Trophoblast cell (in vitro differentiated cells and primary cell): ENCODE results near the gene SMYD3.

Source experiments
- DNase-seq, 2 donors: peaks; one replicate each; pipeline ENCODE4 v3.0.0-alpha.2; 2016
- H2AFZ ChIP-seq: 2 replicates; pipeline ENCODE4 v1.6.1; 2013; ENCODE audit warnings: low read length, moderate library complexity, mild to moderate bottlenecking; ENCODE audit not compliant: insufficient read depth, poor library complexity
- H2AK5ac ChIP-seq: 2 replicates; pipeline ENCODE4 v1.6.1; 2013; ENCODE audit warnings: mild to moderate bottlenecking, low read length
- H2BK120ac ChIP-seq: 2 replicates; pipeline ENCODE4 v1.6.1; 2013; ENCODE audit warnings: low read length, mild to moderate bottlenecking, moderate library complexity; ENCODE audit not compliant: insufficient read depth, poor library complexity
- H2BK12ac ChIP-seq: 2 replicates; pipeline ENCODE4 v1.6.1; 2013; ENCODE audit warnings: mild to moderate bottlenecking, low read length, moderate library complexity
- H2BK5ac ChIP-seq: 2 replicates; pipeline ENCODE4 v1.6.1; 2013; ENCODE audit warnings: low read length, low read depth, moderate library complexity, mild to moderate bottlenecking; ENCODE audit not compliant: poor library complexity
- H3K14ac ChIP-seq: 2 replicates; pipeline ENCODE4 v1.6.1; 2013; ENCODE audit warnings: mild to moderate bottlenecking, low read length
- H3K18ac ChIP-seq: 2 replicates; pipeline ENCODE4 v1.6.1; 2013; ENCODE audit warnings: mild to moderate bottlenecking, low read length
- H3K23ac ChIP-seq: 2 replicates; pipeline ENCODE4 v1.6.1; 2013; ENCODE audit warnings: low read length
- H3K27ac ChIP-seq: 2 replicates; pipeline ENCODE4 v1.5.1; 2013; ENCODE audit warnings: low read depth, mild to moderate bottlenecking, inconsistent platforms, low read length, moderate library complexity
- H3K27me3 ChIP-seq: 2 replicates; pipeline ENCODE4 v1.6.1; 2013; ENCODE audit warnings: inconsistent platforms, mild to moderate bottlenecking, low read length, moderate library complexity; ENCODE audit not compliant: insufficient read depth
- H3K36me3 ChIP-seq, 2 experiments: 1 replicate in 1 of 2; 2 replicates in 1 of 2; pipeline ENCODE4 v1.6.1; 2013; ENCODE audit warnings: low read length in 2 of 2, mild to moderate bottlenecking in 2 of 2, moderate library complexity in 1 of 2; ENCODE audit not compliant: insufficient read depth in 2 of 2, control insufficient read depth in 1 of 2
- H3K4ac ChIP-seq: 2 replicates; pipeline ENCODE4 v1.6.1; 2013; ENCODE audit warnings: low read depth, mild to moderate bottlenecking, low read length, moderate library complexity
- H3K4me1 ChIP-seq, 2 experiments: 1 replicate in 1 of 2; 2 replicates in 1 of 2; pipeline ENCODE4 v1.6.1; 2013; ENCODE audit warnings: low read length in 2 of 2, mild to moderate bottlenecking in 2 of 2, moderate library complexity in 1 of 2; ENCODE audit not compliant: insufficient read depth in 2 of 2, control insufficient read depth in 1 of 2
- H3K4me2 ChIP-seq: 2 replicates; pipeline ENCODE4 v1.6.1; 2013; ENCODE audit warnings: inconsistent platforms, mild to moderate bottlenecking, low read length, moderate library complexity
- H3K4me3 ChIP-seq: 2 replicates; pipeline ENCODE4 v1.5.1; 2013; ENCODE audit warnings: mild to moderate bottlenecking, low read depth, low read length, inconsistent platforms
- H3K79me1 ChIP-seq: one replicate; pipeline ENCODE4 v1.6.1; 2013; ENCODE audit warnings: low read length
- H3K79me2 ChIP-seq: 2 replicates; pipeline ENCODE4 v1.6.1; 2013; ENCODE audit warnings: low read length, mild to moderate bottlenecking; ENCODE audit not compliant: control insufficient read depth, insufficient read depth, poor library complexity
- H3K9ac ChIP-seq: 2 replicates; pipeline ENCODE4 v1.6.1; 2013; ENCODE audit warnings: mild to moderate bottlenecking, low read length
- H3K9me3 ChIP-seq: 2 replicates; pipeline ENCODE4 v1.6.1; 2013; ENCODE audit warnings: low read depth, mild to moderate bottlenecking, control low read depth, inconsistent platforms, low read length; ENCODE audit not compliant: insufficient read depth
- H4K12ac ChIP-seq: 2 replicates; pipeline ENCODE4 v1.6.1; 2013; ENCODE audit warnings: low read depth, mild to moderate bottlenecking, low read length, moderate library complexity
- H4K8ac ChIP-seq: 2 replicates; pipeline ENCODE4 v1.6.1; 2013; ENCODE audit warnings: low read depth, mild to moderate bottlenecking, low read length, moderate library complexity
- H4K91ac ChIP-seq: one replicate; pipeline ENCODE4 v1.6.1; 2013; ENCODE audit warnings: low read depth, mild to moderate bottlenecking, low read length, moderate library complexity
- WGBS: extraction: QIAGEN DNeasy Blood & Tissue Kit; methylation state at CpG from one replicate; pipeline ENCODE4 v1.1.7; 2013; ENCODE audit warnings: missing lambda C conversion rate; ENCODE audit not compliant: insufficient read length, insufficient coverage; ENCODE audit errors: extremely low coverage; 5-methylcytosine and 5-hydroxymethylcytosine counted together

Gene SMYD3

GRCh38 chr1:246131095-246131494, 376.0 kb downstream of the SMYD3 start:
- WGBS, result no CpG with 5 or more reads among the region's 1 CpG
- no peak overlapping the region for H2BK5ac ChIP-seq
- no peak overlapping the region for H3K23ac ChIP-seq
- no peak overlapping the region for H3K27ac ChIP-seq
- no peak overlapping the region for H2AK5ac ChIP-seq
- no peaks in the 10 kb centered on the region for H3K79me1 ChIP-seq
- no peak overlapping the region for H2AFZ ChIP-seq
- H3K27me3 ChIP-seq, result no peaks in the 10 kb centered on the region
- H3K4me3 ChIP-seq, result no peak overlapping the region
- no peaks in the 10 kb centered on the region for H3K9me3 ChIP-seq
- DNase-seq, result no peak
- no peak overlapping the region for H3K4me2 ChIP-seq
- H2BK12ac ChIP-seq, result no peak overlapping the region
- no peaks in the 10 kb centered on the region for H3K4me1 ChIP-seq
- H3K79me2 ChIP-seq, result no peaks in the 10 kb centered on the region
- no peak overlapping the region for H2BK120ac ChIP-seq
- no peaks in the 10 kb centered on the region for H3K36me3 ChIP-seq
- no peak overlapping the region for H3K18ac ChIP-seq
- H4K91ac ChIP-seq, result no peak overlapping the region
- H4K12ac ChIP-seq, result no peak overlapping the region
- no peak overlapping the region for H3K14ac ChIP-seq
- no peak overlapping the region for H3K4ac ChIP-seq
- no peak overlapping the region for H3K9ac ChIP-seq
- no peak overlapping the region for H4K8ac ChIP-seq

GRCh38 chr1:246128494-246129069, 378.5 kb downstream of the SMYD3 start:
- no peak overlapping the region for H3K18ac ChIP-seq
- no peak overlapping the region for H3K27ac ChIP-seq
- H3K4ac ChIP-seq, result no peak overlapping the region
- no peak overlapping the region for H2BK120ac ChIP-seq
- no peaks in the 10 kb centered on the region for H3K27me3 ChIP-seq
- WGBS, result no CpG with 5 or more reads among the region's 9 CpGs
- DNase-seq, result no peak
- no peak overlapping the region for H3K4me3 ChIP-seq
- no peak overlapping the region for H4K8ac ChIP-seq
- H3K23ac ChIP-seq, result no peak overlapping the region
- H2AFZ ChIP-seq, result no peak overlapping the region
- H3K9me3 ChIP-seq, result no peaks in the 10 kb centered on the region
- no peak overlapping the region for H4K91ac ChIP-seq
- H3K4me2 ChIP-seq, result no peak overlapping the region
- no peak overlapping the region for H2BK12ac ChIP-seq
- H4K12ac ChIP-seq, result no peak overlapping the region
- H3K79me1 ChIP-seq, result no peaks in the 10 kb centered on the region
- no peak overlapping the region for H2BK5ac ChIP-seq
- no peaks in the 10 kb centered on the region for H3K79me2 ChIP-seq
- no peak overlapping the region for H3K14ac ChIP-seq
- H3K4me1 ChIP-seq, result no peaks in the 10 kb centered on the region
- H3K9ac ChIP-seq, result no peak overlapping the region
- H3K36me3 ChIP-seq, result no peaks in the 10 kb centered on the region
- no peak overlapping the region for H2AK5ac ChIP-seq

- Histone ChIP-seq H3K79me2 (no peaks in the 10 kb centered on the region), H3K4me1 (peaks cover 0 to 1% of the 10 kb centered on the region in 2 experiments), H3K14ac (no peak overlapping the region), H4K91ac (no peak overlapping the region), H3K4me2 (no peak overlapping the region), H3K23ac (no peak overlapping the region), H3K4ac (no peak overlapping the region), H3K9me3 (no peaks in the 10 kb centered on the region), H2BK120ac (no peak overlapping the region), H3K4me3 (no peak overlapping the region), H3K36me3 (no peaks in the 10 kb centered on the region), H2BK5ac (no peak overlapping the region), H2AFZ (no peak overlapping the region), H3K79me1 (peaks cover 2% of the 10 kb centered on the region), H2AK5ac (no peak overlapping the region), H4K8ac (no peak overlapping the region), H3K27ac (no peak overlapping the region), H2BK12ac (no peak overlapping the region), H4K12ac (no peak overlapping the region), H3K27me3 (no peaks in the 10 kb centered on the region), H3K18ac (no peak overlapping the region), H3K9ac (no peak overlapping the region)
- DNase-seq, result no peak
These were observed 380.5 kb downstream of the SMYD3 start for GRCh38 chr1:246126580-246126979.

GRCh38 chr1:246122071-246122470, 385.0 kb downstream of the SMYD3 start:
- Histone ChIP-seq H3K79me2 (no peaks in the 10 kb centered on the region), H3K27me3 (no peaks in the 10 kb centered on the region), H4K8ac (peak overlapping the region; percentile 16), H3K4me3 (no peak overlapping the region), H3K79me1 (peaks cover 3% of the 10 kb centered on the region), H3K4me1 (peaks cover 0 to 5% of the 10 kb centered on the region in 2 experiments), H3K9me3 (no peaks in the 10 kb centered on the region), H3K27ac (no peak overlapping the region), H3K14ac (peak overlapping the region; percentile 65), H3K23ac (no peak overlapping the region), H4K91ac (no peak overlapping the region), H3K4ac (no peak overlapping the region), H3K36me3 (no peaks in the 10 kb centered on the region), H2BK12ac (no peak overlapping the region), H2BK5ac (no peak overlapping the region), H2AFZ (no peak overlapping the region), H3K4me2 (no peak overlapping the region), H3K18ac (no peak overlapping the region), H4K12ac (no peak overlapping the region), H2AK5ac (peak overlapping the region; percentile 19), H2BK120ac (peak overlapping the region; percentile 17), H3K9ac (no peak overlapping the region)
- WGBS, result no CpG with 5 or more reads among the region's 3 CpGs
- DNase-seq, result peak; percentile 73 to 83
